Suprapubic skin (tissue), 3 donors: Measurements from ENCODE around the gene NPFF.

Experiments
- CTCF ChIP-seq, 2 donors: fragments of 200-600 bp in 1 of 2; fragments of 450-650 bp in 1 of 2; sonication (generic) in 1 of 2; IDR thresholded peaks; one replicate each; pipeline ENCODE4 v1.5.1; 2016 to 2019; ENCODE audit warnings: antibody characterized with exemption in 2 of 2, mild to moderate bottlenecking in 1 of 2, moderate library complexity in 1 of 2
- EP300 ChIP-seq: sonication (generic); formaldehyde crosslinking; IDR thresholded peaks from one replicate; pipeline ENCODE4 v1.6.1; 2017; ENCODE audit warnings: antibody characterized with exemption
- POLR2A ChIP-seq, 2 donors: fragments of 450-650 bp; IDR thresholded peaks; one replicate each; pipeline ENCODE4 v1.6.1; 2017; ENCODE audit warnings: antibody characterized with exemption in 2 of 2, mild to moderate bottlenecking in 2 of 2, moderate library complexity in 2 of 2

- TF ChIP-seq CTCF (IDR thresholded peaks at IDR 0.05) = no peak
- TF ChIP-seq EP300 = no peak
- no peak for TF ChIP-seq POLR2A (IDR thresholded peaks at IDR 0.05)
These were observed at the start of gene NPFF for GRCh38 chr12:53506881-53507602.
